Ovary (tissue), 9 donors: ENCODE measurements around the gene FALEC. TPM values are rescaled to one million over a fixed set of nuclear protein-coding genes. Genes with fewer than 3 reads are reported as not detected.

ENCODE experiments used
- DNase-seq, 5 donors: peaks; one replicate each; pipeline ENCODE4 v3.0.0-alpha.2; 2019 to 2020
- H3K27ac ChIP-seq, 2 donors: fragments of 200-600 bp; one replicate each; pipeline versions ENCODE4 v1.5.1 to v1.8.0; 2019 to 2022
- H3K27me3 ChIP-seq: fragments of 200-600 bp; one replicate; pipeline ENCODE4 v1.8.0; 2022
- H3K36me3 ChIP-seq: fragments of 200-600 bp; sonication (generic); one replicate; pipeline ENCODE4 v1.5.1; 2019
- H3K4me1 ChIP-seq: one replicate; pipeline ENCODE4 v1.8.1; 2013; ENCODE audit warnings: mild to moderate bottlenecking, moderate library complexity; ENCODE audit not compliant: insufficient read depth
- H3K4me3 ChIP-seq: fragments of 200-600 bp; sonication (generic); one replicate; pipeline ENCODE4 v1.5.1; 2017
- H3K9me3 ChIP-seq, 2 donors: fragments of 200-600 bp in 1 of 2; sonication (generic) in 1 of 2; one replicate each; pipeline versions ENCODE4 v1.5.1 to v1.8.1; 2013 to 2019; ENCODE audit warnings: mild to moderate bottlenecking in 1 of 2, moderate library complexity in 1 of 2
- EP300 ChIP-seq: sonication (generic); formaldehyde crosslinking; IDR thresholded peaks from one replicate; pipeline ENCODE4 v1.6.1; 2017; ENCODE audit warnings: antibody characterized with exemption
- POLR2A ChIP-seq: fragments of 450-650 bp; IDR thresholded peaks from one replicate; pipeline ENCODE4 v1.6.1; 2017; ENCODE audit warnings: antibody characterized with exemption, mild to moderate bottlenecking, moderate library complexity
- WGBS, 3 donors: extraction: QIAGEN DNeasy Blood & Tissue Kit in 1 of 3; methylation state at CpG; one replicate each; pipeline versions ENCODE4 v1.1.5 to v1.1.7; 2013 to 2017; 5-methylcytosine and 5-hydroxymethylcytosine counted together
- intact Hi-C, 4 donors: fragments of 100-400 bp; cut with DNase I; formaldehyde crosslinking; loops; one replicate each; pipeline versions ENCODE4 v1.11.0 to v1.15.1; 2022 to 2023
- polyA plus RNA-seq, 2 donors: library from polyadenylated mRNA; stranded (reverse); fragments of 200-250 nt in 1 of 2; fragments of 350-450 nt in 1 of 2; fragmentation: Illumina TruSeq in 1 of 2; extraction: RNeasy Lipid Tissue Mini Kit (QIAGEN cat#74804) in 1 of 2; gene quantifications; one replicate each; pipeline ENCODE4 v1.2.3, GENCODE V29; 2013 to 2014
- total RNA-seq, 7 donors: library from RNA; depleted of rRNA in 2 of 7; stranded (reverse); fragments of >200 nt in 2 of 7; fragmentation: NEBNext Ultra II Directional in 3 of 7; extraction: Animal tissue kit (Norgen Biotek cat#: 25700) in 3 of 7; gene quantifications; one replicate each; pipeline versions ENCODE4 v1.1.0 to v1.2.4, GENCODE V29; 2016 to 2023
- TF ChIP-seq, protein P1 (sequence below), 3 donors: fragments of 450-650 bp in 2 of 3; fragments of 200-600 bp in 1 of 3; IDR thresholded peaks; one replicate each; pipeline versions ENCODE4 v1.5.1 to v1.8.0; 2016 to 2022; ENCODE audit warnings: antibody characterized with exemption in 3 of 3, mild to moderate bottlenecking in 1 of 3
- donor health status: DM: no; HTN: no; CAD: no; lungs with moderate emphysema.
- donor health status: DM: no; HTN: no; CAD: no.
- donor health status: Bipolar disorder and iron deficiency.
- donor health status: DM: yes; HTN: yes; CAD: no.
- donor health status: DM: no; HTN: no; CAD: no.
- donor health status: DM: yes; HTN: yes; CAD: no.

The FALEC gene
- total and polyA plus RNA-seq, 9 donors = 0.51 to 1.7 (median 0.77) TPM; not detected in 5

DNA sequence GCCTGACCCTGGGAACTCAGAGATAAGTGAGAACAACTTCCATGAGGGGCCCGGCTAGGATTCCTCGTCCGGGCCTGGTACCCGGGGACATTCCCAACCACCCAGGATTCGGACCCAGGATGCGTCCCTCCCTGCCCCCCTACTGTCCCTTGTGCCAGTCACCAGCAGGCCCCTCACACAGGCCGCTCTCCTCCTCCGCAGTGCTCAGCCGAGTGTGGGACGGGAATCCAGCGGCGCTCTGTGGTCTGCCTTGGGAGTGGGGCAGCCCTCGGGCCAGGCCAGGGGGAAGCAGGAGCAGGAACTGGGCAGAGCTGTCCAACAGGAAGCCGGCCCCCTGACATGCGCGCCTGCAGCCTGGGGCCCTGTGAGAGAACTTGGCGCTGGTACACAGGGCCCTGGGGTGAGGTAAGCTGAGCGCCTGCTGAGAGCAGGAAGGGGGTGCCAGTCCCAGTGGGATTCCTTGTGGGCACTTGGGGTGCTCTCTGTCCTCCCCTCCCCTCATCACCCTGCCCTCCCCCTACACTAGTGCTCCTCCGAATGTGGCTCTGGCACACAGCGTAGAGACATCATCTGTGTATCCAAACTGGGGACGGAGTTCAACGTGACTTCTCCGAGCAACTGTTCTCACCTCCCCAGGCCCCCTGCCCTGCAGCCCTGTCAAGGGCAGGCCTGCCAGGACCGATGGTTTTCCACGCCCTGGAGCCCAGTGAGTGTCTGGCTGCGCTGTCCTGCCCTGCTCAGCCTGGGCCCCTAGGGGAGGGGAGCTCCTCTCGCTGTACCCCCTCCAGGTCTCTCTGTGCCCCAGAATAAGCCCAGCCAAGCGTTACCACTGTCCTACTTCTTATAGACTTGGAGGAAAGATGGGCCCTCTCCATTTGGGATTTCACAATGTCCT lies 43.5 kb downstream of the FALEC start:
- H3K36me3 ChIP-seq = no peaks in the 10 kb centered on the region
- 70 to 73% (median 71%) methylated on average over 28 of the region's 28 CpGs for WGBS, 3 donors
- no peaks in the 10 kb centered on the region for H3K27me3 ChIP-seq
- intact Hi-C loops = loop anchor here in 3 of 4 donors (10.0 kb wide), 3 partner anchors 66 to 256 kb away; partner anchors contain the start of genes ENSA (in 1 of the 3) and GOLPH3L (in 1 of the 3)
- H3K4me3 ChIP-seq = peak overlapping the region; percentile 22
- no peaks in the 10 kb centered on the region for H3K9me3 ChIP-seq
- peak; percentile 56 to 71 (median 61) for DNase-seq
- peaks cover 28% of the 10 kb centered on the region for H3K4me1 ChIP-seq
- peak overlapping the region; percentile 27 to 99 for H3K27ac ChIP-seq
- TF ChIP-seq, protein P1, sequence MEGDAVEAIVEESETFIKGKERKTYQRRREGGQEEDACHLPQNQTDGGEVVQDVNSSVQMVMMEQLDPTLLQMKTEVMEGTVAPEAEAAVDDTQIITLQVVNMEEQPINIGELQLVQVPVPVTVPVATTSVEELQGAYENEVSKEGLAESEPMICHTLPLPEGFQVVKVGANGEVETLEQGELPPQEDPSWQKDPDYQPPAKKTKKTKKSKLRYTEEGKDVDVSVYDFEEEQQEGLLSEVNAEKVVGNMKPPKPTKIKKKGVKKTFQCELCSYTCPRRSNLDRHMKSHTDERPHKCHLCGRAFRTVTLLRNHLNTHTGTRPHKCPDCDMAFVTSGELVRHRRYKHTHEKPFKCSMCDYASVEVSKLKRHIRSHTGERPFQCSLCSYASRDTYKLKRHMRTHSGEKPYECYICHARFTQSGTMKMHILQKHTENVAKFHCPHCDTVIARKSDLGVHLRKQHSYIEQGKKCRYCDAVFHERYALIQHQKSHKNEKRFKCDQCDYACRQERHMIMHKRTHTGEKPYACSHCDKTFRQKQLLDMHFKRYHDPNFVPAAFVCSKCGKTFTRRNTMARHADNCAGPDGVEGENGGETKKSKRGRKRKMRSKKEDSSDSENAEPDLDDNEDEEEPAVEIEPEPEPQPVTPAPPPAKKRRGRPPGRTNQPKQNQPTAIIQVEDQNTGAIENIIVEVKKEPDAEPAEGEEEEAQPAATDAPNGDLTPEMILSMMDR (IDR thresholded peaks at IDR 0.05) = no peak
- TF ChIP-seq POLR2A (no peak), EP300 (no peak)

DNA sequence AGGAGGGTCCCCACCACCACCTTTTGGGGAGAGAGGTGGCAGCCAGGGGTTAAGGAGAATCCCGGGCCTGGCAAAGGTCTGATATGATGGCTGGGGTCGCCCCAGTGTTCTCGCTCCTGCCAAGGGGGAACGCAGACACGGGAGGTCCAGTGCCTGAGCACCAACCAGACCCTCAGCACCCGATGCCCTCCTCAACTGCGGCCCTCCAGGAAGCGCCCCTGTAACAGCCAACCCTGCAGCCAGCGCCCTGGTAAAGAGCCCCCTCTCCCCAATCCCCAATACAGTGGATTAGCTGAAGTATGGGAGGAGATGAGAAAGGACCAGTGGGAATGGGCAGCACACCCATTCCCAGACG lies 44.1 kb downstream of the FALEC start:
- WGBS, 3 donors = 68 to 73% (median 71%) methylated on average over 10 of the region's 10 CpGs
- intact Hi-C loops = loop anchor here (5.0 to 10.0 kb wide), 6 partner anchors 63 to 413 kb away; partner anchors contain the start of genes ENSA (in 2 of the 4), CERS2 (in 1 of the 4) and GOLPH3L (in 1 of the 4)
- TF ChIP-seq EP300 = no peak
- TF ChIP-seq, protein P1 (IDR thresholded peaks at IDR 0.05) = no peak
- no peak for TF ChIP-seq POLR2A
- Histone ChIP-seq H3K36me3 (no peaks in the 10 kb centered on the region), H3K9me3 (no peaks in the 10 kb centered on the region), H3K27me3 (no peaks in the 10 kb centered on the region), H3K4me1 (peaks cover 31% of the 10 kb centered on the region), H3K4me3 (no peak overlapping the region), H3K27ac (peak overlapping the region in 1 of 2 donors; percentile 99)
- peak in 2 of 5 donors; percentile 50 to 51 for DNase-seq

DNA sequence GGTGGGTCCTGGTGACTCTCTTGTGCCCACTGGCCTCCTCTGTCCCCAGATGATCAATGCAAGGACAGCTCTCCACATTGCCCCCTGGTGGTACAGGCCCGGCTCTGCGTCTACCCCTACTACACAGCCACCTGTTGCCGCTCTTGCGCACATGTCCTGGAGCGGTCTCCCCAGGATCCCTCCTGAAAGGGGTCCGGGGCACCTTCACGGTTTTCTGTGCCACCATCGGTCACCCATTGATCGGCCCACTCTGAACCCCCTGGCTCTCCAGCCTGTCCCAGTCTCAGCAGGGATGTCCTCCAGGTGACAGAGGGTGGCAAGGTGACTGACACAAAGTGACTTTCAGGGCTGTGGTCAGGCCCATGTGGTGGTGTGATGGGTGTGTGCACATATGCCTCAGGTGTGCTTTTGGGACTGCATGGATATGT lies 44.5 kb downstream of the FALEC start:
- peak overlapping the region; percentile 96 to 99 for H3K27ac ChIP-seq
- peaks cover 31% of the 10 kb centered on the region for H3K4me1 ChIP-seq
- no peaks in the 10 kb centered on the region for H3K9me3 ChIP-seq
- H3K4me3 ChIP-seq = no peak overlapping the region
- no peaks in the 10 kb centered on the region for H3K27me3 ChIP-seq
- H3K36me3 ChIP-seq = no peaks in the 10 kb centered on the region
- 40 to 54% (median 45%) methylated on average over 9 of the region's 9 CpGs for WGBS, 3 donors
- DNase-seq = peak; percentile 60 to 83 (median 74)
- TF ChIP-seq EP300 = no peak
- TF ChIP-seq, protein P1 (IDR thresholded peaks at IDR 0.05) = peak; percentile 66 to 83 (median 79)
- no peak for TF ChIP-seq POLR2A
- intact Hi-C loops = loop anchor here in 3 of 4 donors (5.0 kb wide), 3 partner anchors 62 to 412 kb away; partner anchors contain the start of genes CERS2 (in 1 of the 3) and ENSA (in 1 of the 3)

DNA sequence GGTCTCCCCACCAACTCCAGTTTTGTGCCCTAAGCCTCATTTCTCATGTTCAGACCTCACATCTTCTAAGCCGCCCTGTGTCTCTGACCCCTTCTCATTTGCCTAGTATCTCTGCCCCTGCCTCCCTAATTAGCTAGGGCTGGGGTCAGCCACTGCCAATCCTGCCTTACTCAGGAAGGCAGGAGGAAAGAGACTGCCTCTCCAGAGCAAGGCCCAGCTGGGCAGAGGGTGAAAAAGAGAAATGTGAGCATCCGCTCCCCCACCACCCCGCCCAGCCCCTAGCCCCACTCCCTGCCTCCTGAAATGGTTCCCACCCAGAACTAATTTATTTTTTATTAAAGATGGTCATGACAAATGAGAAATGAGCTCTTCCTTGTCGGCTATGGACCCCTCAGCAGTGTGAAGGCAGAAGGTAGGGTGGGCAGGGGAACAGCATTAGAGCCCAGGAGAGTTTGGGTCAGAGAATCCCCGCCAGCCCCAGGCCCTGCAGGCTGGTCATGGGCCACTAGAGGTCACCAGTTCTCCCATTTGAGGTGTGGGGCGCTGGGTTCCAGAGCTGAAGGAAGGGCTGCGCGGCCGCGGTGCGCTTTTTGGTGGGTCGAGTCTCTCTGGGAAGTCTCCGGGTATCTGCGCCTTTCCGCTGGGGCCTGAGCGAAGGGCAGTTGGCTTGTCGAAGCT lies 45.2 kb downstream of the FALEC start:
- peak overlapping the region; percentile 56 for H3K4me3 ChIP-seq
- no peaks in the 10 kb centered on the region for H3K9me3 ChIP-seq
- DNase-seq = peak; percentile 88 to 92 (median 91)
- peaks cover 35% of the 10 kb centered on the region for H3K4me1 ChIP-seq
- H3K27me3 ChIP-seq = no peaks in the 10 kb centered on the region
- intact Hi-C loops = loop anchor here in 3 of 4 donors (5.0 kb wide), 3 partner anchors 62 to 412 kb away; partner anchors contain the start of genes CERS2 (in 1 of the 3) and ENSA (in 1 of the 3)
- TF ChIP-seq EP300 = no peak
- TF ChIP-seq POLR2A = no peak
- TF ChIP-seq, protein P1 (IDR thresholded peaks at IDR 0.05) = peak; percentile 77 to 89 (median 85)
- H3K36me3 ChIP-seq = no peaks in the 10 kb centered on the region
- 13 to 16% (median 15%) methylated on average over 17 of the region's 17 CpGs for WGBS, 3 donors
- H3K27ac ChIP-seq = peak overlapping the region; percentile 96 to 99
